ENCODE data around the gene PARD3. TPM values are rescaled to one million over a fixed set of nuclear protein-coding genes. Genes with fewer than 3 reads are reported as not detected.

PARD3 gene
- total and polyA plus RNA-seq, 10 of the 15 experiments (the other 5 are each of a cell fraction or from before 2014, with no cell fraction given) = 2.6 to 43.1 (median 13.9) TPM

GRCh38 chr10:34462993-34463392 is 352.1 kb downstream of the PARD3 start:
- no peak for TF ChIP-seq FOXM1 (IDR thresholded peaks at IDR 0.05; ENCODE audit: low read depth, low read length)
- TF ChIP-seq SUZ12 (IDR thresholded peaks at IDR 0.05; ENCODE audit: unreplicated experiment) = peak; percentile 63
- no peak for TF ChIP-seq CBFB (IDR thresholded peaks at IDR 0.05; ENCODE audit: low read depth)
- WGBS (ENCODE audit: insufficient coverage, insufficient replicate concordance, low lambda C conversion rate, missing lambda C conversion rate) = 0% methylated on average over 1 of the region's 1 CpG
- Histone ChIP-seq H3K36me3 (ENCODE audit: control insufficient read depth in 2 of 2, insufficient read depth in 2 of 2, low read length in 1 of 2) (no peaks in the 10 kb centered on the region), H3K4me3 (no peak overlapping the region), H3K4me1 (ENCODE audit: control insufficient read depth, insufficient read depth, low read length) (no peaks in the 10 kb centered on the region), H3K27me3 (replicated peaks in 1 of 2; ENCODE audit: control insufficient read depth in 2 of 2, insufficient read depth in 2 of 2, low read length in 1 of 2) (no peaks in the 10 kb centered on the region), H3K79me2 (ENCODE audit: control insufficient read depth, insufficient read depth, low read length) (no peaks in the 10 kb centered on the region), H3K9me3 (replicated peaks; ENCODE audit: control insufficient read depth, insufficient read depth, low read length) (no peaks in the 10 kb centered on the region), H3K27ac (ENCODE audit: control insufficient read depth, insufficient read depth) (no peak overlapping the region), H4K20me1 (ENCODE audit: control insufficient read depth, insufficient read depth) (no peaks in the 10 kb centered on the region), H2AFZ (ENCODE audit: control insufficient read depth, low read depth, low read length) (no peak overlapping the region), H3K4me2 (ENCODE audit: control insufficient read depth, insufficient read depth) (no peak overlapping the region), H3K9ac (ENCODE audit: control insufficient read depth, insufficient read depth, low read length) (no peak overlapping the region)
- POLR2A ChIA-PET = no interaction called here
- in situ Hi-C loops (cut with MboI) (no loop called here), intact Hi-C loops (cut with micrococcal nuclease; ENCODE audit: unreplicated experiment) (no loop called here)
- ATAC-seq = no peak
- CTCF ChIA-PET = interaction anchor here (1.4 kb wide), 1 partner anchor 12 kb away, joined by 3 read pairs; no protein-coding TSS in a partner anchor
- RAD21 ChIA-PET (ENCODE audit: unreplicated experiment) = no interaction called here
- BruUV-seq (replicated peaks) = no TSS peak
- SMC1A ChIA-PET (ENCODE audit: uncharacterized antibody, unreplicated experiment) = interaction anchor here (1.2 to 1.3 kb wide), 3 partner anchors 24 to 115 kb away, joined by 3 to 8 read pairs (median 3); no protein-coding TSS in a partner anchor
- no peak for DNase-seq (ENCODE audit: low read depth, low spot score)
- FAIRE-seq = no peak

GRCh38 chr10:34462056-34462455 is 353.0 kb downstream of the PARD3 start:
- no TSS peak for BruUV-seq (replicated peaks)
- FAIRE-seq (no peak), DNase-seq (ENCODE audit: low read depth, low spot score) (no peak), ATAC-seq (no peak)
- Histone ChIP-seq H3K4me3 (no peak overlapping the region), H2AFZ (ENCODE audit: control insufficient read depth, low read depth, low read length) (no peak overlapping the region), H3K9ac (ENCODE audit: control insufficient read depth, insufficient read depth, low read length) (no peak overlapping the region), H3K27me3 (replicated peaks in 1 of 2; ENCODE audit: control insufficient read depth in 2 of 2, insufficient read depth in 2 of 2, low read length in 1 of 2) (no peaks in the 10 kb centered on the region), H3K4me2 (ENCODE audit: control insufficient read depth, insufficient read depth) (no peak overlapping the region), H3K36me3 (ENCODE audit: control insufficient read depth in 2 of 2, insufficient read depth in 2 of 2, low read length in 1 of 2) (no peaks in the 10 kb centered on the region), H3K4me1 (ENCODE audit: control insufficient read depth, insufficient read depth, low read length) (no peaks in the 10 kb centered on the region), H4K20me1 (ENCODE audit: control insufficient read depth, insufficient read depth) (no peaks in the 10 kb centered on the region), H3K27ac (ENCODE audit: control insufficient read depth, insufficient read depth) (no peak overlapping the region), H3K79me2 (ENCODE audit: control insufficient read depth, insufficient read depth, low read length) (no peaks in the 10 kb centered on the region), H3K9me3 (replicated peaks; ENCODE audit: control insufficient read depth, insufficient read depth, low read length) (no peaks in the 10 kb centered on the region)
- RAD21 ChIA-PET (ENCODE audit: unreplicated experiment) = interaction anchor here (0.7 kb wide), 1 partner anchor 27 kb away, joined by 3 read pairs; no protein-coding TSS in a partner anchor
- intact Hi-C loops (cut with micrococcal nuclease; ENCODE audit: unreplicated experiment) = no loop called here
- in situ Hi-C loops (cut with MboI) = no loop called here
- WGBS (ENCODE audit: insufficient coverage, insufficient replicate concordance, low lambda C conversion rate, missing lambda C conversion rate) = 65% methylated on average over 3 of the region's 3 CpGs
- POLR2A ChIA-PET = interaction anchor here (0.5 to 1.4 kb wide), 2 partner anchors 19 to 24 kb away, joined by 3 to 6 read pairs; no protein-coding TSS in a partner anchor
- SMC1A ChIA-PET (ENCODE audit: uncharacterized antibody, unreplicated experiment) = interaction anchor here (0.6 to 2.3 kb wide), 6 partner anchors 16 to 755 kb away, joined by 3 to 7 read pairs (median 3); no protein-coding TSS in a partner anchor
- CTCF ChIA-PET = interaction anchor here (1.0 to 1.5 kb wide), 2 partner anchors 10 to 22 kb away, joined by 3 to 4 read pairs; no protein-coding TSS in a partner anchor
- TF ChIP-seq HDAC2 (IDR thresholded peaks at IDR 0.05) (no peak), RBBP5 (conservative IDR thresholded peaks at IDR 0.05) (no peak), BCL3 (IDR thresholded peaks at IDR 0.05; ENCODE audit: borderline replicate concordance, insufficient read depth, low read depth, low read length, poor library complexity, severe bottlenecking) (no peak), REST (IDR thresholded peaks at IDR 0.05; ENCODE audit: low read depth, low read length) (no peak), ZNF592 (IDR thresholded peaks at IDR 0.05) (no peak)

Data from GM12878 (cell line).